Activated effector memory CD4-positive, alpha-beta T cell treated with anti-CD3 and anti-CD28 coated beads, Interleukin-2, amount 50 U/mL, for 16 hours (primary cell): ENCODE data around the gene ABHD10.

Source experiments
- DNase-seq: peaks from one replicate; pipeline ENCODE4 v3.0.0-alpha.2; 2020

The ABHD10 gene

DNA sequence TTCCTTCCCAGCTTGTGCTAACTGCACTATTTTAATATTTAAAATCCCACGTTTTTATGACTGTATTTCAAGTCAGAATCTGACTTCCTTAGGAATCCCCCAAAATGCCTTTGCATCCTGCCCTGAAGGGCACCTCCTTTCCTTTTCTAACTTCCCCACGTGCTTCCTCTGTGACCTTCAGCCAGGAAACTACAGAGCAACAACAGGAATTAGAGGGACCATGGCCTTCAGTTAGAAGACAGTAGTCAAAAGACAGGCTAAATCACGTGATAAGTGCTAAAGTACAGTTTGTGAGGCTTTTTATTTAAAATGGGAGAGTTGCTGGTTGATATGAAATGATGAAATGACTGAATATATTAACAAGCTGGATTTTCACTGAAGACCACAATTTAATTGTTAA, 11.8 kb upstream of the ABHD10 start:
- no peak for DNase-seq

DNA sequence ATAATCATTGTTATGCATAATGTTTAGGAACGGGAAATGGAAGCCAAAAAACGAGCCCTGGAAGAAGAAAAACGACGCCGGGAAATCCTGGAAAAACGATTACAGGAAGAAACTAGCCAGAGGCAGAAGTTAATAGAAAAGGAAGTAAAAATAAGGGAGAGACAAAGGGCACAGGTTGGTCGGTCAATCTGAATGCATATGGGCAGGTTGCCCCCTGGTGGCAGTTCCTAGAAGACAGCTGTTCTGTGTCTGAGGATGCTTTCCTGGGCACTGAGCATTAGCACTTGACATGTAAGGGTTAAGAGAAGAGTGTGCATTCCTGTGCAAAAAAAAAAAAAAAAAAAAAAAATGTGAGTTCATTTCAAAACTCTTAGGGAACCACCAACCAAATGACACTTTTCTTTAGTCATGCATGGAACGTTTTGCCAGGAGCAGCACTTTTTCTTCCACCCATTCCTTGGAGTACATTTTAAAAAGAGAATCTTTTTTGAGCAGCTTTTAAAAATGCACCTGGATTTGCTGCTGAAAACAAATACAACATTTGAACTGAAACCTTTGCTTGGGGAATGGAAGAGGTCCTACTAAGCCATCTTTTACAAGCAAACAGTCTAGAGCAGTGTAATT, 11.1 kb upstream of the ABHD10 start:
- DNase-seq, result peak; percentile 91

DNA sequence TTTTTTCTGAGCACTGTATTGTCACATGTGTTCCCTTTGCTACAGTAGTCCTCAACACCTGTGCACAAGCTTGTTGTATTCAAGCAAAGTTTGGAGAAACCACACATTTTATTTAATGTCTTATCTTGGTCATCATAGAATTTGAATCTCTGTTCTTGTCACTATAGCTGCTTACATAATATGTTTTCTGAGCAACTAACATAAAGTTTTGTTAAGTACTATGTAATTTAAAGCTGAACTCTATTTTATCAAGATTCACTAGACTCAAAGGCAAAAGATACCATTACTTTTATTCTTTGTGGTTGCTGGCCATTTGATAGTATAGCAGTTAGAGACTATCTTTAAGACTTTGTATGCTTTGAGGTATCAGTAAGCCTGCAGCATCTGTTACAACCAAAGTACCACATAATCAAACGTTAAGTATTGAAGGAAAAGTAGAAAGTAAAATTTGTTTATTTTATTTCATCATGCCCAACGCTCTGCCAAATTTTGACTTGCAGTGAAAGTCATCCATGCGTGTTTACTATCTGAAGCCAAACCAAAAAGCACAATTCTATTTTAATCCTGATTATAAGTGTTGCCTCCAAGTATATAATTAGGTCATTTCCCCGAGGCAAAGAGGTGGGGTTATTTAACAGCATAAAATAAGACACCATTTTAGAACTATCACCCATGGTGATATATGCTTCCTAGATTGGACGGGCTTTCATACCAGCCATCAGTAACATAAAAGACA, 10.3 kb upstream of the ABHD10 start:
- no peak for DNase-seq

DNA sequence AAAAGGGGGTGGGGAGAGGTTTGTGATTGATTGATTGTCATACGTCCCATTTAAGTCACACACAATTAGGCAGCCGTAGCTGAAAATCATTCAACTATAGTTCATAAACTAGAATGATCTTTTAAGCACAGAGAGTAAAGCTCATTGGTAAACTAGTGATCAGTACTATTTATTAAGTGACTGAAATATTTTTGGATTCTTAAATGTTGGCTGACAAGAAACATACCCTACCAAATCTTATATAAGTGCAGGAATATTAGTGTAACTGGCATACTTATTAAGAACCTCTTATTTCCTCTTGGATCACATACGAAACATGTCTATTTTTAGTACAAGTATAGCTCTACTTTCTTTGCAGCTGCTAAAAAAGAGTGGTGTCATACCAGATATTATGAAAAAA, 8.4 kb upstream of the ABHD10 start:
- DNase-seq, result no peak

DNA sequence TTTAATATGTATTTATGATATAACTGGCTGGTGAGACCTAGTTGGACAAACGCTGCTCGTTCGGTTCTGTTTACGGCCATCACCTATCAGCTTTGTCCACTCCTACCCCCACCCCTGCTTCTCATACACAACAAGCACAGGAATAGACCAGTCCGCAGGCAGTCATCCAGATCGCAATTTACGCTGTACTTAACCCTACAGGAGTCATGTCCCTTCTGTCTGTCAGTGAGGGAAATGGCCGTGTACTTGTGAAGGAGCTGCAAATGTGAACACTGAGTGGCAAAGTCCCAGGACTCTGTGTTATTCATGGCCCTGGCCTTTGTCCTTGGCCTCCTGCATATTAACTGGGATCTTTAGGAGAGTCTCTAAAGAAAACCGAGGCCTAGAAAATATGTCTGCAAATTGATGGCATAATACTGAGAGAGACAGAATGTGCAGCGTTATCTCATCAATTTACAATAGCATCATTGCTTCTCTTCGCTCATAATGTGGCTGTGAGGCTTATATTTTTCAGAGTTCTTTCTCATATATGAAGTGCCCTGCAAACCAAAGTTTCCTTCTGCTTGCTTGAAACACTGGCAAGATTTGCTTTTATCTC, 7.2 kb upstream of the ABHD10 start:
- DNase-seq, result no peak

DNA sequence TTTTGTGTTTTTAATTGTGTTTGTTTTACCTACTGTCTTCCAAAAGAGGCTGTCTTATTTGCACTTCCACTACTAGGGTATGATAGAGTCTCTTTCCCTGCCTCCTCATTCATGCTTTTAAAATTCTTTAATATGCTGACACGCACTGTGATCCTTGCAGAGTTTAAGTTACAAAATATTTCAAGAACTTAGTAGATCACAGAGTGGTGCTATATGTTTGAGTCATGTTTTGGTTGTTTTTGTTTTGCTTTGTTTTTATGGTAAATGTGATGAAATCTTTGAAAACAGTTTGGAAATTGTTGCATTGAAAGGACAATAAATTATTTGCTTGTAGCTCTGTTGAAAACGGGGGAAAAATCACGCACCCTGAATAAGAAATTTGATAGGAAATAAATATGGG, 5.9 kb upstream of the ABHD10 start:
- no peak for DNase-seq

DNA sequence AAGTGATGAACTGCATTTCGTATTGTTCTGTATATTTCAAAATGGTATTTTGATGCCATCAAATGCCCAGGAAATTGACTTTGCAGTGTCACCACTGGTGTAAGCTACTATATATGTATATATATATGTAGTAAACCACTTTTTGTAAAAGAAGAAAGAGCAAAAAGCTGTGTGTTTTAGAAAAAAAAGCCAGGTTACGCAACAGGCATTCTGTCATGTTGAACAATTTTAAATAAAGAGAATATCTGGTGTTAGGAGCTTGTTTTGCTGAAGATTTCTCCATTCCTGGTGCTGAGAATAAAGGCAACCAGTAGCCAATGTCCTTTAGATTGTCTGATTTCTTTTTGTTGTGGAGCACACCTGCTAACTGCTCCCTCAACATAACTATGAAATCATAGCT, 3.7 kb upstream of the ABHD10 start:
- DNase-seq, result no peak

DNA sequence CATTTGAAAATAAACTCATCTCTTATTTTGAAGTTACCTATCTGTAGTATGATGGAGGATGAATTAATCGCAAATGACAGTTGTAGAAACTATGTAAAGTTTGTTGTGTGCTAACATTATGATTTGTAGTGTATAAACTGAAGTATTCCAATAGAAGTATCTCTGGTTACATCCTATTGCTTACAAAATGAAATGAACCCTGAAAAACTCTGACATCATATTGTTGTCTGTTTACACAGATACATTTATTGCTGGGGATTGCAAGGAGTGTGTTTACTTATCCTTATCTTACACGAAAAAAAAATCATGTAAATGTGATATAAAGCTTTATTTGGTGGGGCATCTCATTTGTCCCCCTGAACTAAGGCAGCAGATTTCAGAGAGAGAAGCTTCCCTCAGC, 2.6 kb upstream of the ABHD10 start:
- DNase-seq, result no peak

DNA sequence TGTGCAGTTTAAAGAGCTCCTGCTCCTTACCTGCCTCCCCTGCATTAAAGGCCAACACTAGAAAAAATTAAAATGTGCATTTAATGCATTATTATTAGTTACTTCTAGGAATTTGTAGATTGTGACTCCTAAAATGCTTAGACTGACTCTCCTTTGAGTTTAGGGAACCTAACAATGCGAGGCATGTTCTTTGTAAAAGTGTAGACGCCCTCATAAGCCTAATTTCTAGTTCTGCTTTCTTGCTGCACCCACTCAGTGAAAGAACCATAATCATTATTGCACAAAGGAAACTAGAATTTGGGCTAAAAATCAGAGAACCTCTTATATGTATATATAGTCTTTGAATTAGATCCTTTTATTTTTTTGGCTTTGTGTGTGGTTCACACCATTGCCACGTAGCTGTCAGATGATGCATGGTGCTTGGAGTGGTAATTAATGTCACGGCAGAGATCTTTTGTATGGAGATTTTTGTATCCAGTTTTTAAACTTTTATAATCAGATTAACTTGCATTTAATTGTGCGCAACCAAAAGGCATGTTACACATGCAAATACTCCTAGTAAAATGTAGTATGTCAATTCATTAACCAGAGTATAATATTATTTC, 710 bp downstream of the ABHD10 start:
- no peak for DNase-seq

DNA sequence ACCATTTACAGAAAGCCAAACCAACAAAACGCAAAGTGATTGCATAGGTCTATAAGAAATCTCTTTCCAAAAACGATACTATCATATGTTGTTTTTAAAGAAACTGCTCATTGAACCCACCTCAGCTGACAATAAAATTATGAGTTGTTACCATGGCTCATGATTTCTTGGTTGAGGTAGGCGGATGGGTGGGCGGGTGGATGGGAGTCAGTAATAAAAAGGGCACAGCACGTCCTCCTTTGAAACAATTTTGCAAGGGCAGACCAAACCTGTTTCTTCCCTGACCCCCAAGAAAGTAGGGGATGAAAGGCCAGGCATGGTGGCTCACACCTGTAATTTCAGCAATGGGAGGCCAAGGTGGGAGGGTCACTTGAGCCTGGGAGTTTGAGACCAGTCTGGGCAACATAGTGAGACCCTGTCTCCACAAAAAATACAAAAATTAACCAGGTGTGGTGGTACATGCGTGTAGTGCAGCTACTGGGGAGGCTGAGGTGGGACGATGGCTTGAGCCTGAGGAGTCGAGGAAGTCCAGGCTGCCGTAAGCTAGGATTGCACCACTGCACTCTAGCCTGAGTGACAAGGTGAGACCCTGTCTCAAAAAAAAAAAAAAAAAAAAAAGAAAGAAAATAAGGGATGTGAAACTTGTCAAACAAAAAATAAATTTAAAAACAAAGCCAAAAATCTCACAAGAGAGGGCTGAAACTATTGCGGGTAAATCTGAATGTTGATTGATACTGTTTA, 2.1 kb downstream of the ABHD10 start:
- peak; percentile 78 for DNase-seq

DNA sequence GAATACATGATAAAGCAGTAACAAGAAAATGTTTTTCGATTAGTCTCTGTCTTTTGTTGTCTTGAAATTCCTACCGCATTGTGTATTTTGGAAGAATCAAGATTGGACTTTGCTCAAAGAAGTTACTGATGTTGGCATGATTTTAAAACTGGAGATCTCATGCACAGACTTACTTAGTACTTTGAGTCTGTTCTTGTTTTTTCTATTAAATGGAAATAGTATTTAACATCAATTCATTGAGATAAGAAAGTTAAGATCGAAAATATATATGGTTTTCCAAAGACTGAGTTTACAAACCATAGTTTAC, 2.6 kb downstream of the ABHD10 start:
- DNase-seq, result no peak

DNA sequence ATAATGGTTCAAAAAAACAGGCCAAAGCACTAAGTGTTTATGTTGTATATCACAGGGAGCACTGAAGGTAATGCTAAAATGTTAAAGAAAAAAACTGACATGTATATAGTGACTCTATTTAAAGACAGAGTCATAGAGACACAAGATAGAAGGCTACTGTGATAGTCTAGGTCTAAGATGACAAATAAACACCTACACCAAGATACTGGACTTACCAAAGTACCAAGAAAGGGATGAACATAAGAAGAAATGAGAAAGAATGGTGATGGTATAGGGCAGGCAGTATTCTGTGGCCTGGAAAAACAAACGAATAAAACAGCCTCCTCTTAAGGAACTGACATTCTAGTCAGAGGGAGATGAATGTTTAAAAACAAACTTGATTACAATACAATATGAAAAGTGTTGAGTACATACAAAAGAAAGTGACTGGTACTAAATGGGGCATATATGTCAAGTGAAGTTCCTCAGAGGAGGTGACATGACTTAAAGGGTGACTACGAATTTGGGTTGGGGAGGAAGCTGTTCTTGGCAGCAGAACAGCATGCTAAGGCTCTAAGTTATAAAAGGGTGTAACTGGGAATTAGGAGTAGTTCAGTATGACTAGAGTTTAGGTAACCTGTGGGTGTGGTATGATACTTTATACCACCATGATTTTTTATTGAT, 5.9 kb downstream of the ABHD10 start:
- DNase-seq, result no peak

DNA sequence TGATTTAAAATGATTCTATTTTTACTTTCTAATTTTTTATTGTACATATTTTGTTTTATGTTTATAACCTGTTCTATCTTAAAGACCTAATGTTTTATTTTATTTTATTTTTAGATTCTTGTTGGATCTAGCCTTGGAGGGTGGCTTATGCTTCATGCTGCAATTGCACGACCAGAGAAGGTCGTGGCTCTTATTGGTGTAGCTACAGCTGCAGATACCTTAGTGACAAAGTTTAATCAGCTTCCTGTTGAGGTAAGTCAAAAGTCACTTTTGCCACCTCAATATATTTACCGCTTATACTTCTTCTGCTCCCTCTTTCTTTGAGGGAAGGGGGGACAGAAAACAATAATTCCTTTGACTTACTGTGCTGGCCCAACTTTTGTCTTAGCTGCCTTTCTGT, 8.0 kb downstream of the ABHD10 start:
- no peak for DNase-seq

DNA sequence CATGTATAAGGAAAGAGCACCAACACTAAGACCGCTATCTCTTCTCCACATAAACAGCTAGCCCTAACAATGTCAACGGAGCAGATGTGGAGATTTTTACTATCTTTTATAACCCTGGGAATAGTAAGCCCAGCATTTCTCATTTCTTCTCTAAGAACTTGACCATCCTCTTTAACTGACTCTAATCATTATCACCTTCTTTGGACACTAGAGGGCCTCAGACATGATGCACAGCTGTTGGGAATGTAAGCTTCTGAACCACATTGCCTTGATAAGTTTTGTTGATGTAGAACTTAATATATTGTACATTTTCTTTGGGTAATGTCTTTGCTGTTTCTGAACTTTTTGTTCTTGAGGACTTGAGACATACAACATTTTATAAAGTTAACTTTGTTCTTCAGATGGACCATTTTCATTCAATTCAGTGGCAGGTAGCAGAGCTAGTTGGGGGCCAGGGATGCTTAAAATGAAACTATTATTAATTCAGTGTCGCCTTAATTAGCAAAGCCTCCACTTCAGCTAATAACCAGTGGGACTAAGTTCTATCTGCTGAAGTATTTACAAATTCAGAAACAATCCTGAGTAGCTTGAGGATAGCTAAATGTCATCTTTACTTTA, 10.3 kb downstream of the ABHD10 start:
- no peak for DNase-seq

DNA sequence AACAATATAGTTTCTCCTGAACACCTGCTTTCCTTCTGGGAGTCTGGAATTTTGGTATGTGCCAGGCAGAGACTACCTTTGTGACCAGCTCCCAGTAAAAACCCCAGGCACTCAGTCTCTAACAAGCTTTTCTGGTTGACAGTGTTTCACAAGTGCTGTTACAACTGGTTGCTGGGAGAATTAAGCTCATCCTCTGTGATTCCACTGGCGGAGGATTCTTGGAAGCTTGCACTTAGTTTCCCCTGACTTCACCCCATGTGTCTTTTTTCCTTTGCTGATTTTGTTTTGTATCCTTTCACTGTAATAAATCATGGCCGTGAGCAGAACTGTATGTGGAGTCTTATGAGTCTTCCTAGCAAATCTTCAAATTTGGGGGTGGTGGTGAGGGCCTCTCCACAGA, 14.2 kb downstream of the ABHD10 start:
- no peak for DNase-seq

DNA sequence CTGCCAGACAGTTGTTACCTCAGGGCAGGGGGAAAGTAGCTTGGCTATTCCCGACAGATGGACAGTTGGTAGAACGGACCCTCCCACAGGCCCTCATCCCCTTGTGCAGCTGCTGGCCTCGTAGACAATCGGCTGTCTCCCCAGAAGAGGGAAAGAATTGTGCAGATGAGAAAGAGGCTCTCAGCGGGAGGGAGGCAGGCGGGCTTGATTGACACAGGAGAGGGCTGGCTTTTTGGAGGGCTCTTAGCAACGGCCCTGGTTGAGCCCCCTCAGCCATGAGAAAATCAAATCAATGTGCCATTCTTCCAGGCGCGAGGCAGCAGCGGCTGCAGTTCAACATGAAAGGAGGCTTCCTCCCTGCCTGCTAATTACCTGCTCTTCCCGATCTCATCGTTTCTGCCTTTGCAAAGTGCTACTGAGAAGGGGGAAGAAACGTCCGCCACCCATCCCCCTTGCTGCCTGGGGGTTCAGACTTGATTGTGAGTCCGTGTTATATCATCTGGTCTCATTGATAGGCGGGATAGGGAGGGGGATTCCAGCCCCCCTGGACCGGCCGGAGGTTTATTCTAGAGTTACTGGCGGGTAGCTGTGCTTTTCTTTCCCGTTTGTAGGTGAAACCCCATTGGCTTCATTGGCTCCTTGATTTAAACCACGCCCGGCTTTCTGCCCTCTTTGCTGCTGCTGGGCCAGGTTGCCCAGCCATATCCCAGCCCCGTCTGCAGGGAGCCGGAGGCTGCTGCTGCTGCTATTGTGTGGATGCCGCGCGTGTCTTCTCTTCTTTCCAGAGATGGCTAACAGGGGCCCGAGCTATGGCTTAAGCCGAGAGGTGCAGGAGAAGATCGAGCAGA, 20.0 kb downstream of the ABHD10 start, which contains the start of gene TAGLN3:
TAGLN3 (plus strand) TSS at position 287 of the 848 bp plus-strand sequence; CDS start at position 788, 501 bp downstream.
- DNase-seq, result no peak

DNA sequence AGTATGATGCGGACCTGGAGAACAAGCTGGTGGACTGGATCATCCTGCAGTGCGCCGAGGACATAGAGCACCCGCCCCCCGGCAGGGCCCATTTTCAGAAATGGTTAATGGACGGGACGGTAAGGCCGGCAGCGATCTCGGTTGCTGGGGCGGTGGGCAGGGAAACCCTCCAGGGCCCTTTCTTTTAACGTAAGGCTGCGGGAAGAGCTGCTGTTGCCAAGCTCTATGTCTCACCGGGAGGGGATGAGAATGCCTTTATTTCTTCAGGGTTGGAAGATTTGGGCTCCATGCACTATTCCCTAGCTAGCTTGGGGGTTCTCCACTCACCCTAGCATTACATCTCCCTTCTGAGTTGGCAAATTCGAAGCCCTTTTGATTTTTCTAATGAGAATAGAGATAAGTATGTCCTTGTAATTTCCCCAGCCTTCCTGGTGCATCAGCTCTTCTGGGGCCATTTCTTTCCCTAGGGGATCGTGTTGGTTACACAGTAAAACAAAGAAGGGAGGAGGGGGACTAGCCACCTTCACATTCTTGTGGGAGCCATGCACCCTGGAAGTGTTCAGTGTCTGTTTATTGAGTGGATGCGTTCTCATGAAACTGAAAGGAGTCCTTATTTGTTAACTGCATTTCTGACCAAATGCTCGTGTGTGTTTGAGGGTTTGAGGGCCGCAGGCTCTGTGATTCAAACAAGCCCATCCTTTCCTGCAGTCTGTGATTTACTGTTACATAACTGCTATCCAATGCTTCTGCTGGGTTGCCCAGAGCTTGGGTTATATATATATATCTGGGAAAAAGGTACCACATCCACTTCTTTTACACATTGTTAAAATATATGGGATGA, 20.9 kb downstream of the ABHD10 start:
- no peak for DNase-seq

DNA sequence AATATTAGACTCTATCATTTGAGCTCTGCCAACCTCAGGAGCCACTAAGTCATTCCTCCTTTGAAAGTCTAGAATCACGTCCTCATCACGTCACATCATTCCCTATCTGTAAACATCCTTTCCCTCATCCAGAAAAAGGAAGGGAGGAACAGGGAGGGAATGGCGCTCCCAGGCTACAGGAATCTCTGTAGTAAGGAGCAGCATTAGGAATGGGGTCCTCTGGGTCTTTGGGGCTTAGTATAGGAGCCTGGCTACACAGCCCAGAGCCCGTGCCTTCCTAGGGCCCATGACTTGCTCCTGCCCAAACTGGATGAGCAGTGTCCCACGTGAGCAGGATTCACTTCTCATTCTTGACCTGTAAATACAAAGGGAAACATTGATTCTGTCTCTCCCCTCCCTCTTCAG, 21.5 kb downstream of the ABHD10 start:
- DNase-seq, result no peak

DNA sequence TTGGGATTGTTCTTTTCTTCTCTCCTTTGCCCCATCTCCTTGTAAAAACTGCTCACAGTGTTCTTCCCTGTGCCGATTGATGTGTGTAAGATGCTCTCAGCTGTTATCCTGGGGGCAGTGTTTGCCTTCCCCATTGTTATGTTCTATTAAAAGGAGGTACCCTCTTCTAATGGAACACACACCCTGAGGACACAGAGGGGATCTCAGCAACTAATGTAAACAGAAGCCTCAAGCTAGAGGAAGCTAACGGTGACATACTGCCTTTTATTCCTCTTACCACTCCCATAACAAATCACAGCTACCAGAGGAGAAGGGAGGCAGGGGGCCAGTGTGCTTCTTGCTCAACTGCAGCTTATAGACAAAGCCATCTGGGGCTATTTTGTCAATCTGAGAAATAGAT, 22.1 kb downstream of the ABHD10 start:
- DNase-seq, result no peak

DNA sequence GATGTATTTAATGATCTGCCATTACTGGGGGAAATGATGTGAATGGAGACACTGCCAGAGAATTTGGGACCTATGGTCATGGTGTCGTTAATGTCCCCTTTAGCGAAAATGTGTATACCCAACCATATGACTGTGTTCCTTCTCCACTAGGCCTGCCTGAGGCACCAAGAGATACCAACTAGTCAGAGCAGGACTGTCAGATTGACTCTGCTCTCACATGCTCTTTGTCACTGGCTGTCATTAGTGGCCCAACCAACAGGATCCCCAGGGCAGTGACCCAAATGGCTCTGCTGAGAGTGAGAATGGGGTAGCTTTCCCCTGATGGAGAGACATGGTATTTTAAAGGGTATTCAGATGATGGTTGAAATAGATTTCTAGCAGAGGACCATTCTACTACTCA, 22.7 kb downstream of the ABHD10 start:
- no peak for DNase-seq
